ENCODE data around the gene SMARCA4. TPM values are rescaled to one million over a fixed set of nuclear protein-coding genes. Genes with fewer than 3 reads are reported as not detected.

SMARCA4 gene
- total RNA-seq, 2 experiments from 2014 or later: 409 to 554 TPM

DNA sequence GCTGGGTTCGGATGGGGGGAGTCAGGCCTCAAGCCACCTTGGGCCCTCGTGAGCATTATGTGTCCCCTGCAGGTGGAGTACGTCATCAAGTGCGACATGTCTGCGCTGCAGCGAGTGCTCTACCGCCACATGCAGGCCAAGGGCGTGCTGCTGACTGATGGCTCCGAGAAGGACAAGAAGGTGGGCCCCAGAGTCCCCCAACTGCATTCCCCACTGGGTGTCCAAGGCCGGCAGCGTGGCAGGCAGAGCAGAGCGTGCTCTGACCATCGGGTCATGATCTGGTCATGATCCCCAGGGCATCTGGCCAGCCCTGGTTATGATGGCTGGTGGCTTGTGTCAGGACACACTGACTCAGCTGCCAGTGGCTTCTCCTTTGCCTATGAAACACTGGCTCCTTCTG is 63.4 kb downstream of the SMARCA4 start:
- Histone ChIP-seq H3K9me3 (ENCODE audit: low read length) (no peaks in the 10 kb centered on the region), H3K4me1 (ENCODE audit: insufficient read depth, low read length, poor library complexity, severe bottlenecking) (no peaks in the 10 kb centered on the region), H3K4me3 (ENCODE audit: low read depth, low read length, poor library complexity, severe bottlenecking) (no peak overlapping the region), H3K9me2 (ENCODE audit: insufficient read depth, low read length) (no peaks in the 10 kb centered on the region), H3K27ac (ENCODE audit: low read depth, low read length, poor library complexity, severe bottlenecking) (no peak overlapping the region), H3K79me2 (ENCODE audit: insufficient read depth, low read depth, low read length) (no peaks in the 10 kb centered on the region), H2AFZ (ENCODE audit: low read length) (no peak overlapping the region), H3K36me3 (ENCODE audit: insufficient read depth, low read length) (peaks cover 99% of the 10 kb centered on the region), H4K20me1 (ENCODE audit: insufficient read depth, low read length) (no peaks in the 10 kb centered on the region), H3K4me2 (ENCODE audit: low read length) (no peak overlapping the region)
- POLR2A ChIA-PET: no interaction called here
- CTCF ChIA-PET (ENCODE audit: unreplicated experiment): interaction anchor here (0.6 kb wide), 1 partner anchor 83 kb away, joined by 12 read pairs; no protein-coding TSS in a partner anchor
- TF ChIP-seq EZH2phosphoT487 (IDR thresholded peaks at IDR 0.05; ENCODE audit: borderline replicate concordance, low read depth, low read length): no peak
- TF ChIP-seq, protein P1, sequence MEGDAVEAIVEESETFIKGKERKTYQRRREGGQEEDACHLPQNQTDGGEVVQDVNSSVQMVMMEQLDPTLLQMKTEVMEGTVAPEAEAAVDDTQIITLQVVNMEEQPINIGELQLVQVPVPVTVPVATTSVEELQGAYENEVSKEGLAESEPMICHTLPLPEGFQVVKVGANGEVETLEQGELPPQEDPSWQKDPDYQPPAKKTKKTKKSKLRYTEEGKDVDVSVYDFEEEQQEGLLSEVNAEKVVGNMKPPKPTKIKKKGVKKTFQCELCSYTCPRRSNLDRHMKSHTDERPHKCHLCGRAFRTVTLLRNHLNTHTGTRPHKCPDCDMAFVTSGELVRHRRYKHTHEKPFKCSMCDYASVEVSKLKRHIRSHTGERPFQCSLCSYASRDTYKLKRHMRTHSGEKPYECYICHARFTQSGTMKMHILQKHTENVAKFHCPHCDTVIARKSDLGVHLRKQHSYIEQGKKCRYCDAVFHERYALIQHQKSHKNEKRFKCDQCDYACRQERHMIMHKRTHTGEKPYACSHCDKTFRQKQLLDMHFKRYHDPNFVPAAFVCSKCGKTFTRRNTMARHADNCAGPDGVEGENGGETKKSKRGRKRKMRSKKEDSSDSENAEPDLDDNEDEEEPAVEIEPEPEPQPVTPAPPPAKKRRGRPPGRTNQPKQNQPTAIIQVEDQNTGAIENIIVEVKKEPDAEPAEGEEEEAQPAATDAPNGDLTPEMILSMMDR (conservative IDR thresholded peaks at IDR 0.05; ENCODE audit: low read length): no peak
- intact Hi-C loops (cut with micrococcal nuclease; ENCODE audit: unreplicated experiment): no loop called here
- no peak for DNase-seq (ENCODE audit: low spot score)
- BruUV-seq (replicated peaks): no TSS peak

DNA sequence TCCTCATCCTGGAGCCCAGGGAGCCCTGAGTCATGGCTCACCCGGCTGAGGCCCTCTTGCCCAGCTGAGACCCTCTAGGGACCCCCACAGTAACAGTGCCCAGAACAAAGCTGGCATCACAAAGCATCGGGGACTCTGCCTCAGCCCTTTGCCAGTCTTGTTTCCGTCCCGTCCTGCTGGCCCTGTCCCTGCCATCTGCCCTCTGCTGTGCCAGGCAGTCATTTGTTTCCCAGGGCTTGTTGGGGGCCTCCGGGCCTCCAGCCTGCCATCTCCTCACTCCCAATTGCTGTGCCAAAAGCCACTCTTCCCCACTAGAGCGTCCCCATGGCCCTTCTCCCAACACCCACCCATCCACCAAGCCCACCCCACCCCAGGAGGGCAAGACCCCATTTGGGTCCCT is 64.2 kb downstream of the SMARCA4 start:
- Histone ChIP-seq H3K9me3 (ENCODE audit: low read length) (no peaks in the 10 kb centered on the region), H4K20me1 (ENCODE audit: insufficient read depth, low read length) (no peaks in the 10 kb centered on the region), H3K4me2 (ENCODE audit: low read length) (no peak overlapping the region), H3K79me2 (ENCODE audit: insufficient read depth, low read depth, low read length) (no peaks in the 10 kb centered on the region), H3K27ac (ENCODE audit: low read depth, low read length, poor library complexity, severe bottlenecking) (no peak overlapping the region), H3K4me1 (ENCODE audit: insufficient read depth, low read length, poor library complexity, severe bottlenecking) (no peaks in the 10 kb centered on the region), H3K4me3 (ENCODE audit: low read depth, low read length, poor library complexity, severe bottlenecking) (no peak overlapping the region), H3K36me3 (ENCODE audit: insufficient read depth, low read length) (peaks cover 99% of the 10 kb centered on the region), H2AFZ (ENCODE audit: low read length) (no peak overlapping the region), H3K9me2 (ENCODE audit: insufficient read depth, low read length) (no peaks in the 10 kb centered on the region)
- no peak for TF ChIP-seq EZH2phosphoT487 (IDR thresholded peaks at IDR 0.05; ENCODE audit: borderline replicate concordance, low read depth, low read length)
- TF ChIP-seq, protein P1 (conservative IDR thresholded peaks at IDR 0.05; ENCODE audit: low read length): no peak
- ChIA-PET POLR2A (no interaction called here), CTCF (ENCODE audit: unreplicated experiment) (no interaction called here)
- intact Hi-C loops (cut with micrococcal nuclease; ENCODE audit: unreplicated experiment): no loop called here
- no peak for DNase-seq (ENCODE audit: low spot score)
- no TSS peak for BruUV-seq (replicated peaks)

DNA sequence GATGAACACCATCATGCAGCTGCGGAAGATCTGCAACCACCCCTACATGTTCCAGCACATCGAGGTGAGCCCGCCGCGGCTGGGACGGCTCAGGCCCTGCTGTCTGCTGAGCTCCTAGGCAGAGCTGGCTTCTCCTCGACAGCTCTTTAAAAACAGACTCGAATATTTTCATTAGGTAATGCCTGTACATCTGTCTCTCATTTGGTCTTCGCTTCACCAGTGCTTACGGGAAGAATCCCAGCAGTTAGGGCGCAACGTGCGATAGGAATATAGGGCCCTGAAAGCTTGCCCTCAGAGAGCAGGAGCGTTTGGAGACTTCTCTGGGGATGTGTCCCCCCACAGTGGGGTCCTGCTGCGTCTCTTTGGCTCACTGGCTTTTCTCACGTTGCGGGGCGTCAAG is 64.6 kb downstream of the SMARCA4 start:
- POLR2A ChIA-PET: no interaction called here
- no TSS peak for BruUV-seq (replicated peaks)

More for the DNA sequence above, 64.6 kb downstream of the SMARCA4 start:
- H2AFZ ChIP-seq (ENCODE audit: low read length): no peak overlapping the region
- no peak for DNase-seq (ENCODE audit: low spot score)
- H3K9me2 ChIP-seq (ENCODE audit: insufficient read depth, low read length): no peaks in the 10 kb centered on the region
- no peak overlapping the region for H3K4me3 ChIP-seq (ENCODE audit: low read depth, low read length, poor library complexity, severe bottlenecking)
- H3K36me3 ChIP-seq (ENCODE audit: insufficient read depth, low read length): peaks cover 99% of the 10 kb centered on the region
- H3K79me2 ChIP-seq (ENCODE audit: insufficient read depth, low read depth, low read length): no peaks in the 10 kb centered on the region
- TF ChIP-seq, protein P1 (conservative IDR thresholded peaks at IDR 0.05; ENCODE audit: low read length): no peak
- no peak for TF ChIP-seq EZH2phosphoT487 (IDR thresholded peaks at IDR 0.05; ENCODE audit: borderline replicate concordance, low read depth, low read length)
- no peak overlapping the region for H3K4me2 ChIP-seq (ENCODE audit: low read length)
- H3K9me3 ChIP-seq (ENCODE audit: low read length): no peaks in the 10 kb centered on the region
- CTCF ChIA-PET (ENCODE audit: unreplicated experiment): no interaction called here
- no peak overlapping the region for H3K27ac ChIP-seq (ENCODE audit: low read depth, low read length, poor library complexity, severe bottlenecking)
- no peaks in the 10 kb centered on the region for H3K4me1 ChIP-seq (ENCODE audit: insufficient read depth, low read length, poor library complexity, severe bottlenecking)
- no peaks in the 10 kb centered on the region for H4K20me1 ChIP-seq (ENCODE audit: insufficient read depth, low read length)
- intact Hi-C loops (cut with micrococcal nuclease; ENCODE audit: unreplicated experiment): no loop called here
